GM10847 (cell line): ENCODE data around the gene SLC35G6.

ENCODE experiments used
- POLR2A ChIP-seq: IDR thresholded peaks from 2 replicates; pipeline ENCODE4 v1.6.1; 2011; ENCODE audit not compliant: insufficient read length; ENCODE audit errors: extremely low read depth

SLC35G6 gene

GRCh38 chr17:7467498-7467897 lies 13.7 kb upstream of the SLC35G6 start:
- no peak for TF ChIP-seq POLR2A

GRCh38 chr17:7468290-7468689 lies 13.0 kb upstream of the SLC35G6 start:
- TF ChIP-seq POLR2A, result no peak

- no peak for TF ChIP-seq POLR2A
These were observed 12.3 kb upstream of the SLC35G6 start for GRCh38 chr17:7468804-7469389.

- TF ChIP-seq POLR2A, result no peak
These were observed 9.5 kb upstream of the SLC35G6 start for GRCh38 chr17:7471729-7472128.

- TF ChIP-seq POLR2A, result no peak
These were observed 5.4 kb upstream of the SLC35G6 start for GRCh38 chr17:7475764-7476422.

- TF ChIP-seq POLR2A, result no peak
These were observed 4.8 kb upstream of the SLC35G6 start for GRCh38 chr17:7476494-7476893.

GRCh38 chr17:7476951-7477350 lies 4.3 kb upstream of the SLC35G6 start:
- no peak for TF ChIP-seq POLR2A

GRCh38 chr17:7477392-7478275 lies 3.6 kb upstream of the SLC35G6 start:
- no peak for TF ChIP-seq POLR2A

GRCh38 chr17:7478276-7479212 lies 2.7 kb upstream of the SLC35G6 start:
- TF ChIP-seq POLR2A, result no peak

- peak; percentile 24 for TF ChIP-seq POLR2A
These were observed 1.8 kb upstream of the SLC35G6 start, which contains the start of gene ZBTB4 for GRCh38 chr17:7479213-7480088. Gene ZBTB4 (minus strand): TSS chr17:7479631. CDS start chr17:7466801, 12,830 bp downstream.

GRCh38 chr17:7480089-7480384 lies 1.2 kb upstream of the SLC35G6 start:
- TF ChIP-seq POLR2A, result no peak

GRCh38 chr17:7483255-7484066 lies 2.2 kb downstream of the SLC35G6 start:
- peak; percentile 62 for TF ChIP-seq POLR2A
